Lower leg skin (tissue), 3 donors: ENCODE measurements around the gene HOXC9.

Experiments
- POLR2A ChIP-seq, 2 donors: fragments of 450-650 bp; IDR thresholded peaks; one replicate each; pipeline ENCODE4 v1.6.1; 2016 to 2017; ENCODE audit warnings: antibody characterized with exemption in 2 of 2, mild to moderate bottlenecking in 1 of 2, moderate library complexity in 1 of 2
- TF ChIP-seq, protein P1 (sequence below), 3 donors: fragments of 450-650 bp; IDR thresholded peaks; one replicate each; pipeline ENCODE4 v1.5.1; 2016; ENCODE audit warnings: antibody characterized with exemption in 3 of 3, mild to moderate bottlenecking in 3 of 3, moderate library complexity in 2 of 3

GRCh38 chr12:54010053-54010971 is 10.4 kb downstream of the HOXC9 start:
- TF ChIP-seq, protein P1, sequence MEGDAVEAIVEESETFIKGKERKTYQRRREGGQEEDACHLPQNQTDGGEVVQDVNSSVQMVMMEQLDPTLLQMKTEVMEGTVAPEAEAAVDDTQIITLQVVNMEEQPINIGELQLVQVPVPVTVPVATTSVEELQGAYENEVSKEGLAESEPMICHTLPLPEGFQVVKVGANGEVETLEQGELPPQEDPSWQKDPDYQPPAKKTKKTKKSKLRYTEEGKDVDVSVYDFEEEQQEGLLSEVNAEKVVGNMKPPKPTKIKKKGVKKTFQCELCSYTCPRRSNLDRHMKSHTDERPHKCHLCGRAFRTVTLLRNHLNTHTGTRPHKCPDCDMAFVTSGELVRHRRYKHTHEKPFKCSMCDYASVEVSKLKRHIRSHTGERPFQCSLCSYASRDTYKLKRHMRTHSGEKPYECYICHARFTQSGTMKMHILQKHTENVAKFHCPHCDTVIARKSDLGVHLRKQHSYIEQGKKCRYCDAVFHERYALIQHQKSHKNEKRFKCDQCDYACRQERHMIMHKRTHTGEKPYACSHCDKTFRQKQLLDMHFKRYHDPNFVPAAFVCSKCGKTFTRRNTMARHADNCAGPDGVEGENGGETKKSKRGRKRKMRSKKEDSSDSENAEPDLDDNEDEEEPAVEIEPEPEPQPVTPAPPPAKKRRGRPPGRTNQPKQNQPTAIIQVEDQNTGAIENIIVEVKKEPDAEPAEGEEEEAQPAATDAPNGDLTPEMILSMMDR (IDR thresholded peaks at IDR 0.05) = no peak
- no peak for TF ChIP-seq POLR2A (IDR thresholded peaks at IDR 0.05)
